Measurements from ENCODE around the gene COX6A2.

GRCh38 chr16:31393056-31393455 is 35.1 kb downstream of the COX6A2 start, which contains the start of gene ITGAD:
- TF ChIP-seq POLR2A (IDR thresholded peaks at IDR 0.05; ENCODE audit: low read depth, low read length) (no peak), POLR2AphosphoS5 (IDR thresholded peaks at IDR 0.05; ENCODE audit: low read depth, low read length) (no peak)

Measured in GM12892 (cell line).